Body of pancreas (tissue), 4 donors: ENCODE data around the gene ASTN2.

ENCODE experiments used
- CTCF ChIP-seq, 7 experiments: fragments of 450-650 bp in 4 of 7; fragments of 200-600 bp in 3 of 7; sonication (generic) in 3 of 7; IDR thresholded peaks; one replicate each; pipeline ENCODE4 v1.5.1; 2016 to 2019; ENCODE audit warnings: antibody characterized with exemption in 7 of 7
- POLR2A ChIP-seq, 3 donors: fragments of 450-650 bp; IDR thresholded peaks; one replicate each; pipeline ENCODE4 v1.6.1; 2016; ENCODE audit warnings: antibody characterized with exemption in 3 of 3, mild to moderate bottlenecking in 2 of 3

GRCh38 chr9:116504081-116504480 lies 910.8 kb downstream of the ASTN2 start:
- TF ChIP-seq POLR2A (IDR thresholded peaks at IDR 0.05) = no peak
- TF ChIP-seq CTCF (IDR thresholded peaks at IDR 0.05) = no peak
